HepG2 (cell line): ENCODE data around the gene RBBP8NL. TPM values are rescaled to one million over a fixed set of nuclear protein-coding genes. Genes with fewer than 3 reads are reported as not detected.

Source experiments
- AGO1 ChIP-seq: fragments of 200-400 bp; formaldehyde crosslinking; IDR thresholded peaks from 2 replicates; pipeline ENCODE4 v1.6.1; 2017; ENCODE audit warnings: mild to moderate bottlenecking, low read depth, low read length, moderate library complexity; ENCODE audit not compliant: poor library complexity, severe bottlenecking
- ARID4A ChIP-seq: sonication (generic); formaldehyde crosslinking; IDR thresholded peaks from 2 replicates; pipeline ENCODE4 v1.5.0; 2020; ENCODE audit warnings: mild to moderate bottlenecking, missing genetic modification reagents, borderline replicate concordance
- BCL3 ChIP-seq: sonication (generic); formaldehyde crosslinking; IDR thresholded peaks from 2 replicates; pipeline ENCODE4 v1.5.1; 2020; ENCODE audit warnings: mild to moderate bottlenecking, missing genetic modification reagents, moderate library complexity
- CC2D1A ChIP-seq: sonication (generic); formaldehyde crosslinking; IDR thresholded peaks from 2 replicates; pipeline ENCODE4 v1.8.1; 2023; ENCODE audit warnings: mild to moderate bottlenecking, missing genetic modification reagents
- FOXO4 ChIP-seq: sonication (generic); formaldehyde crosslinking; conservative IDR thresholded peaks from 2 replicates; pipeline ENCODE4 v1.8.1; 2023; ENCODE audit warnings: missing genetic modification reagents
- MXD1 ChIP-seq: sonication (generic); formaldehyde crosslinking; IDR thresholded peaks from 2 replicates; pipeline ENCODE4 v1.4.0; 2020; ENCODE audit warnings: mild to moderate bottlenecking, missing genetic modification reagents
- NFE2L2 ChIP-seq: fragments of 150-350 bp; IDR thresholded peaks from 2 replicates; pipeline ENCODE4 v1.6.1; 2014; ENCODE audit warnings: low read length
- PHF5A ChIP-seq: IDR thresholded peaks from one replicate; pipeline ENCODE4 v1.6.1; 2018; ENCODE audit warnings: low read depth, missing genetic modification reagents; ENCODE audit not compliant: unreplicated experiment
- REXO4 ChIP-seq: sonication (generic); formaldehyde crosslinking; IDR thresholded peaks from 2 replicates; pipeline ENCODE4 v1.8.0; 2022; ENCODE audit warnings: missing genetic modification reagents, mild to moderate bottlenecking, borderline replicate concordance
- SP140L ChIP-seq: sonication (generic); formaldehyde crosslinking; IDR thresholded peaks from 2 replicates; pipeline ENCODE4 v1.4.0; 2020; ENCODE audit warnings: missing genetic modification reagents, borderline replicate concordance
- STAT6 ChIP-seq: sonication (generic); formaldehyde crosslinking; IDR thresholded peaks from 2 replicates; pipeline ENCODE4 v1.4.0; 2020; ENCODE audit warnings: missing genetic modification reagents, mild to moderate bottlenecking, borderline replicate concordance
- ZNF143 ChIP-seq: sonication (generic); formaldehyde crosslinking; IDR thresholded peaks from 2 replicates; pipeline ENCODE4 v1.4.0; 2020; ENCODE audit warnings: missing genetic modification reagents
- ZNF17 ChIP-seq: sonication (generic); formaldehyde crosslinking; IDR thresholded peaks from 2 replicates; pipeline ENCODE4 v1.5.0; 2020; ENCODE audit warnings: mild to moderate bottlenecking, missing genetic modification reagents
- ZNF34 ChIP-seq: sonication (generic); formaldehyde crosslinking; IDR thresholded peaks from 2 replicates; pipeline ENCODE4 v1.4.0; 2020; ENCODE audit warnings: mild to moderate bottlenecking, missing genetic modification reagents, borderline replicate concordance
- ZNF678 ChIP-seq: sonication (generic); formaldehyde crosslinking; IDR thresholded peaks from 2 replicates; pipeline ENCODE4 v1.4.0; 2020; ENCODE audit warnings: mild to moderate bottlenecking, missing genetic modification reagents
- ZNF878 ChIP-seq: sonication (generic); formaldehyde crosslinking; IDR thresholded peaks from 2 replicates; pipeline ENCODE4 v1.8.1; 2023; ENCODE audit warnings: mild to moderate bottlenecking, missing genetic modification reagents, moderate library complexity
- ZSCAN20 ChIP-seq: sonication (generic); formaldehyde crosslinking; IDR thresholded peaks from 2 replicates; pipeline ENCODE4 v1.4.0; 2020; ENCODE audit warnings: missing genetic modification reagents, mild to moderate bottlenecking, borderline replicate concordance
- ZSCAN21 ChIP-seq: sonication (generic); formaldehyde crosslinking; IDR thresholded peaks from 2 replicates; pipeline ENCODE4 v1.8.0; 2022; ENCODE audit warnings: mild to moderate bottlenecking, missing genetic modification reagents, moderate library complexity, borderline replicate concordance
- polyA plus RNA-seq, 8 experiments: library from polyadenylated mRNA; depleted of rRNA in 3 of 8; stranded (reverse) in 7 of 8; unstranded in 1 of 8; fragments of >200 nt; fragmentation: Illumina TruSeq in 4 of 8; extraction: Trizol in 4 of 8; gene quantifications; 2 replicates each; pipeline versions ENCODE4 v1.2.1 to v1.2.3, GENCODE V29; 2011 to 2016; ENCODE audit warnings: low read depth in 4 of 8, missing spikeins in 1 of 8, mixed read lengths in 1 of 8; ENCODE audit not compliant: insufficient read depth in 1 of 8
- total RNA-seq, 5 experiments: library from RNA; depleted of rRNA; stranded (reverse); fragments of >200 nt; fragmentation: Illumina TruSeq; extraction: Trizol; gene quantifications; 2 replicates each; pipeline ENCODE4 v1.2.3, GENCODE V29; 2016; ENCODE audit warnings: low read depth in 1 of 5

Gene RBBP8NL
- total and polyA plus RNA-seq, 2 of the 13 experiments (the other 11 are each of a cell fraction or from before 2014, with no cell fraction given): 0.69 to 0.86 TPM

- TF ChIP-seq MXD1: no peak
- TF ChIP-seq ZNF34: no peak
- 0 out of 2 replicates have a peak, but pooled peaks have one; percentile 13 for TF ChIP-seq ARID4A (CRISPR knock-in tag)
- TF ChIP-seq ZNF878 (CRISPR knock-in tag): no peak
- TF ChIP-seq ZNF678 (CRISPR knock-in tag): no peak
- no peak for TF ChIP-seq STAT6 (CRISPR knock-in tag)
- no peak for TF ChIP-seq FOXO4 (CRISPR knock-in tag)
- no peak for TF ChIP-seq PHF5A (CRISPR knock-in tag)
- TF ChIP-seq CC2D1A (CRISPR knock-in tag): no peak
- peak; percentile 47 for TF ChIP-seq AGO1
- no peak; the same call in 1 of the 2 replicates for TF ChIP-seq BCL3 (CRISPR knock-in tag)
- peak; percentile 64; the same call in 1 of the 2 replicates for TF ChIP-seq REXO4 (CRISPR knock-in tag)
- no peak for TF ChIP-seq NFE2L2
- TF ChIP-seq ZNF17: no peak
- no peak for TF ChIP-seq ZNF143 (CRISPR knock-in tag)
- no peak for TF ChIP-seq SP140L
- no peak for TF ChIP-seq ZSCAN20 (CRISPR knock-in tag)
- 0 out of 2 replicates have a peak, but pooled peaks have one; percentile 81 for TF ChIP-seq ZSCAN21 (CRISPR knock-in tag)
Observed at GRCh38 chr20:62409931-62410745, 17.2 kb downstream of the RBBP8NL start (continued).
